ENCODE data around the gene CCNK. TPM values are rescaled to one million over a fixed set of nuclear protein-coding genes. Genes with fewer than 3 reads are reported as not detected.

CCNK gene
- total and polyA plus RNA-seq, 2 of the 13 experiments (the other 11 are each of a cell fraction or from before 2014, with no cell fraction given) = 4.9 to 9.7 TPM

- Histone ChIP-seq H4K20me1 (ENCODE audit: insufficient read depth, low read length) (peaks cover 15% of the 10 kb centered on the region; the same call in 1 of the 2 replicates), H3K27ac (ENCODE audit: extremely low read length, insufficient read depth, low read length) (no peak overlapping the region), H2AFZ (ENCODE audit: low read length) (no peak overlapping the region), H3K4me2 (ENCODE audit: low read depth, low read length) (no peak overlapping the region), H3K27me3 (ENCODE audit: control insufficient read depth in 1 of 2, insufficient read depth in 2 of 2, low read length in 2 of 2) (no peaks in the 10 kb centered on the region), H3K9ac (ENCODE audit: insufficient read depth, low read depth, low read length) (no peak overlapping the region), H3K4me1 (ENCODE audit: insufficient read depth, low read length) (peaks cover 21% of the 10 kb centered on the region), H3K9me3 (ENCODE audit: low read length) (no peaks in the 10 kb centered on the region), H3K4me3 (replicated peaks in 1 of 3; ENCODE audit: insufficient read depth in 1 of 3, low read depth in 2 of 3, low read length in 3 of 3) (no peak overlapping the region), H3K36me3 (replicated peaks in 1 of 2; ENCODE audit: control insufficient read depth in 1 of 2, insufficient read depth in 2 of 2, low read length in 2 of 2) (peaks cover 5 to 22% of the 10 kb centered on the region in 2 experiments; a peak in 4 of 5 replicates), H3K79me2 (ENCODE audit: insufficient read depth, low read length) (peaks cover 14% of the 10 kb centered on the region)
- BruUV-seq (replicated peaks) = no TSS peak
- in situ Hi-C loops (cut with HindIII; ENCODE audit: extremely low pct_ligation_motif_present, low pct_unique_long_range_greater_than_20kb) = loop anchor here (10.0 kb wide), 1 partner anchor 358 kb away; no protein-coding TSS in a partner anchor
- CTCF ChIA-PET (ENCODE audit: low intra/inter-chr PET ratio, low total read pairs) = no interaction called here
- intact Hi-C loops (cut with micrococcal nuclease; ENCODE audit: unreplicated experiment) = no loop called here
- POLR2A ChIA-PET = no interaction called here
- 97% methylated on average over 5 of the region's 12 CpGs for WGBS (ENCODE audit: low lambda C conversion rate)
- no peak for TF ChIP-seq ZNF326 (CRISPR knock-in tag; IDR thresholded peaks at IDR 0.05; ENCODE audit: borderline replicate concordance)
- no peak for TF ChIP-seq ZNF790 (CRISPR knock-in tag; IDR thresholded peaks at IDR 0.05; ENCODE audit: borderline replicate concordance)
- TF ChIP-seq TOE1 (CRISPR knock-in tag; IDR thresholded peaks at IDR 0.05) = no peak
- no peak for TF ChIP-seq SP140L (CRISPR knock-in tag; IDR thresholded peaks at IDR 0.05; ENCODE audit: borderline replicate concordance)
- ATAC-seq (no peak), FAIRE-seq (no peak), DNase-seq (ENCODE audit: low spot score) (no peak)
These were observed 45.8 kb downstream of the CCNK start for GRCh38 chr14:99527026-99527425.

GRCh38 chr14:99527427-99528076 lies 46.3 kb downstream of the CCNK start:
- in situ Hi-C loops (cut with HindIII; ENCODE audit: extremely low pct_ligation_motif_present, low pct_unique_long_range_greater_than_20kb) = loop anchor here (10.0 kb wide), 1 partner anchor 357 kb away; no protein-coding TSS in a partner anchor
- CTCF ChIA-PET (ENCODE audit: low intra/inter-chr PET ratio, low total read pairs) = no interaction called here

More at GRCh38 chr14:99527427-99528076, 46.3 kb downstream of the CCNK start:
- no peak for ATAC-seq
- Histone ChIP-seq H3K4me3 (replicated peaks in 1 of 3; ENCODE audit: insufficient read depth in 1 of 3, low read depth in 2 of 3, low read length in 3 of 3) (no peak overlapping the region), H4K20me1 (ENCODE audit: insufficient read depth, low read length) (peaks cover 15% of the 10 kb centered on the region; the same call in 1 of the 2 replicates), H2AFZ (ENCODE audit: low read length) (no peak overlapping the region), H3K36me3 (replicated peaks in 1 of 2; ENCODE audit: control insufficient read depth in 1 of 2, insufficient read depth in 2 of 2, low read length in 2 of 2) (peaks cover 5 to 22% of the 10 kb centered on the region in 2 experiments; a peak in 4 of 5 replicates), H3K4me1 (ENCODE audit: insufficient read depth, low read length) (peaks cover 17% of the 10 kb centered on the region), H3K9ac (ENCODE audit: insufficient read depth, low read depth, low read length) (no peak overlapping the region), H3K27me3 (ENCODE audit: control insufficient read depth in 1 of 2, insufficient read depth in 2 of 2, low read length in 2 of 2) (no peaks in the 10 kb centered on the region), H3K27ac (ENCODE audit: extremely low read length, insufficient read depth, low read length) (no peak overlapping the region), H3K9me3 (ENCODE audit: low read length) (no peaks in the 10 kb centered on the region), H3K79me2 (ENCODE audit: insufficient read depth, low read length) (peaks cover 16% of the 10 kb centered on the region), H3K4me2 (ENCODE audit: low read depth, low read length) (no peak overlapping the region)
- WGBS (ENCODE audit: low lambda C conversion rate) = 94% methylated on average over 15 of the region's 19 CpGs
- POLR2A ChIA-PET = no interaction called here
- intact Hi-C loops (cut with micrococcal nuclease; ENCODE audit: unreplicated experiment) = no loop called here
- FAIRE-seq = no peak
- no TSS peak for BruUV-seq (replicated peaks)
- no peak for TF ChIP-seq SPEN (CRISPR knock-in tag; IDR thresholded peaks at IDR 0.05; ENCODE audit: low read depth)
- no peak for TF ChIP-seq JUND (CRISPR knock-in tag; IDR thresholded peaks at IDR 0.05)
- no peak for TF ChIP-seq ZNF451 (CRISPR knock-in tag; IDR thresholded peaks at IDR 0.05)
- TF ChIP-seq, protein P1, sequence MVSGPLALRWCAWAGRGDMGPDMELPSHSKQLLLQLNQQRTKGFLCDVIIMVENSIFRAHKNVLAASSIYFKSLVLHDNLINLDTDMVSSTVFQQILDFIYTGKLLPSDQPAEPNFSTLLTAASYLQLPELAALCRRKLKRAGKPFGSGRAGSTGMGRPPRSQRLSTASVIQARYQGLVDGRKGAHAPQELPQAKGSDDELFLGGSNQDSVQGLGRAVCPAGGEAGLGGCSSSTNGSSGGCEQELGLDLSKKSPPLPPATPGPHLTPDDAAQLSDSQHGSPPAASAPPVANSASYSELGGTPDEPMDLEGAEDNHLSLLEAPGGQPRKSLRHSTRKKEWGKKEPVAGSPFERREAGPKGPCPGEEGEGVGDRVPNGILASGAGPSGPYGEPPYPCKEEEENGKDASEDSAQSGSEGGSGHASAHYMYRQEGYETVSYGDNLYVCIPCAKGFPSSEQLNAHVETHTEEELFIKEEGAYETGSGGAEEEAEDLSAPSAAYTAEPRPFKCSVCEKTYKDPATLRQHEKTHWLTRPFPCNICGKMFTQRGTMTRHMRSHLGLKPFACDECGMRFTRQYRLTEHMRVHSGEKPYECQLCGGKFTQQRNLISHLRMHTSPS (CRISPR knock-in tag; IDR thresholded peaks at IDR 0.05; ENCODE audit: low read depth) = no peak
- no peak for TF ChIP-seq SP140L (CRISPR knock-in tag; IDR thresholded peaks at IDR 0.05; ENCODE audit: borderline replicate concordance)
- TF ChIP-seq, protein P2, sequence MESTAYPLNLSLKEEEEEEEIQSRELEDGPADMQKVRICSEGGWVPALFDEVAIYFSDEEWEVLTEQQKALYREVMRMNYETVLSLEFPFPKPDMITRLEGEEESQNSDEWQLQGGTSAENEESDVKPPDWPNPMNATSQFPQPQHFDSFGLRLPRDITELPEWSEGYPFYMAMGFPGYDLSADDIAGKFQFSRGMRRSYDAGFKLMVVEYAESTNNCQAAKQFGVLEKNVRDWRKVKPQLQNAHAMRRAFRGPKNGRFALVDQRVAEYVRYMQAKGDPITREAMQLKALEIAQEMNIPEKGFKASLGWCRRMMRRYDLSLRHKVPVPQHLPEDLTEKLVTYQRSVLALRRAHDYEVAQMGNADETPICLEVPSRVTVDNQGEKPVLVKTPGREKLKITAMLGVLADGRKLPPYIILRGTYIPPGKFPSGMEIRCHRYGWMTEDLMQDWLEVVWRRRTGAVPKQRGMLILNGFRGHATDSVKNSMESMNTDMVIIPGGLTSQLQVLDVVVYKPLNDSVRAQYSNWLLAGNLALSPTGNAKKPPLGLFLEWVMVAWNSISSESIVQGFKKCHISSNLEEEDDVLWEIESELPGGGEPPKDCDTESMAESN (CRISPR knock-in tag; conservative IDR thresholded peaks at IDR 0.05) = no peak
- TF ChIP-seq MTF1 (CRISPR knock-in tag; IDR thresholded peaks at IDR 0.05) = no peak
- TF ChIP-seq ZNF746 (CRISPR knock-in tag; IDR thresholded peaks at IDR 0.05) = no peak
- no peak for TF ChIP-seq ZNF703 (CRISPR knock-in tag; IDR thresholded peaks at IDR 0.05; ENCODE audit: borderline replicate concordance)
- TF ChIP-seq ARHGAP35 (CRISPR knock-in tag; IDR thresholded peaks at IDR 0.05; ENCODE audit: borderline replicate concordance) = no peak
- no peak for TF ChIP-seq HNRNPUL1 (IDR thresholded peaks at IDR 0.05; ENCODE audit: low read depth, low read length)
- no peak for TF ChIP-seq U2AF1 (optimal IDR thresholded peaks at IDR 0.05; ENCODE audit: low read depth, low read length)
- no peak for DNase-seq (ENCODE audit: low spot score)

Data from HepG2 (cell line).